ENCODE measurements around the gene RAI1. TPM values are rescaled to one million over a fixed set of nuclear protein-coding genes. Genes with fewer than 3 reads are reported as not detected.

RAI1 gene
- total and polyA plus RNA-seq, 2 donors: 4.3 to 10.9 TPM

Other genes starting within 250 kb of the RAI1 start
- gene MED9, start 204.5 kb upstream of the RAI1 start, total RNA-seq: 14.3 TPM
- gene MED9, start 204.5 kb upstream of the RAI1 start, polyA plus RNA-seq: 14.3 TPM
- 13.0 TPM for gene RASD1, start 185.1 kb upstream of the RAI1 start, total RNA-seq
- 12.1 TPM for gene RASD1, start 185.1 kb upstream of the RAI1 start, polyA plus RNA-seq
- 67.8 TPM for gene PEMT, start 89.8 kb upstream of the RAI1 start, total RNA-seq
- gene PEMT, start 89.8 kb upstream of the RAI1 start, polyA plus RNA-seq: 14.1 TPM
- gene SREBF1, start 155.5 kb downstream of the RAI1 start, total RNA-seq: 18.1 TPM
- 53.3 TPM for gene SREBF1, start 155.5 kb downstream of the RAI1 start, polyA plus RNA-seq